Mesendoderm (in vitro differentiated cells): ENCODE data around the gene CTNNA2.

ENCODE experiments used
- DNase-seq: peaks from one replicate; pipeline ENCODE4 v3.0.0; 2013
- H2AK5ac ChIP-seq: 2 replicates; pipeline ENCODE4 v1.6.1; 2013; ENCODE audit warnings: low read length, inconsistent platforms
- H2BK120ac ChIP-seq: 2 replicates; pipeline ENCODE4 v1.6.1; 2013; ENCODE audit warnings: low read depth, mild to moderate bottlenecking, low read length, moderate library complexity, mixed read lengths
- H2BK15ac ChIP-seq: replicated peaks from 2 replicates; pipeline ENCODE4 v1.6.1; 2013; ENCODE audit warnings: low read depth, mild to moderate bottlenecking, moderate library complexity
- H2BK5ac ChIP-seq: 2 replicates; pipeline ENCODE4 v1.6.1; 2013; ENCODE audit warnings: low read length, inconsistent platforms
- H3K18ac ChIP-seq: 2 replicates; pipeline ENCODE4 v1.6.1; 2013; ENCODE audit warnings: mild to moderate bottlenecking, low read length, mixed read lengths
- H3K23ac ChIP-seq: one replicate; pipeline ENCODE4 v1.6.1; 2013; ENCODE audit warnings: low read length
- H3K27ac ChIP-seq: 2 replicates; pipeline ENCODE4 v1.5.1; 2013; ENCODE audit warnings: low read depth, mild to moderate bottlenecking, inconsistent platforms, low read length, moderate library complexity
- H3K27me3 ChIP-seq: 2 replicates; pipeline ENCODE4 v1.6.1; 2013; ENCODE audit warnings: low read length, control low read depth, mild to moderate bottlenecking, inconsistent platforms; ENCODE audit not compliant: insufficient read depth, poor library complexity
- H3K36me3 ChIP-seq: 2 replicates; pipeline ENCODE4 v1.6.1; 2013; ENCODE audit warnings: low read length, inconsistent platforms; ENCODE audit not compliant: control insufficient read depth, insufficient read depth
- H3K4ac ChIP-seq: one replicate; pipeline ENCODE4 v1.6.1; 2013; ENCODE audit warnings: low read depth, mild to moderate bottlenecking, low read length, moderate library complexity
- H3K4me1 ChIP-seq: 2 replicates; pipeline ENCODE4 v1.6.1; 2013; ENCODE audit warnings: low read depth, low read length, inconsistent platforms; ENCODE audit not compliant: control insufficient read depth
- H3K4me2 ChIP-seq: 2 replicates; pipeline ENCODE4 v1.6.1; 2013; ENCODE audit warnings: low read length
- H3K4me3 ChIP-seq: 2 replicates; pipeline ENCODE4 v1.5.1; 2013; ENCODE audit warnings: mild to moderate bottlenecking, low read length
- H3K56ac ChIP-seq: one replicate; pipeline ENCODE4 v1.6.1; 2013; ENCODE audit warnings: low read length
- H3K79me1 ChIP-seq: 2 replicates; pipeline ENCODE4 v1.6.1; 2013; ENCODE audit warnings: low read length, inconsistent platforms
- H3K79me2 ChIP-seq: 2 replicates; pipeline ENCODE4 v1.6.1; 2013; ENCODE audit warnings: mild to moderate bottlenecking, low read length; ENCODE audit not compliant: control insufficient read depth, insufficient read depth
- H3K9ac ChIP-seq: 2 replicates; pipeline ENCODE4 v1.6.1; 2013; ENCODE audit warnings: low read length, inconsistent platforms
- H4K5ac ChIP-seq: one replicate; pipeline ENCODE4 v1.6.1; 2013; ENCODE audit warnings: low read length
- H4K8ac ChIP-seq: one replicate; pipeline ENCODE4 v1.6.1; 2013; ENCODE audit warnings: low read depth, mild to moderate bottlenecking, control low read depth, low read length, moderate library complexity
- WGBS: extraction: QIAGEN DNeasy Blood & Tissue Kit; methylation state at CpG from one replicate; pipeline ENCODE4 v1.1.7; 2013; ENCODE audit warnings: low lambda C conversion rate, missing lambda C conversion rate; ENCODE audit not compliant: insufficient coverage; ENCODE audit errors: extremely low coverage; 5-methylcytosine and 5-hydroxymethylcytosine counted together

CTNNA2 gene

GRCh38 chr2:79686884-79687283, 174.0 kb downstream of the CTNNA2 start:
- Histone ChIP-seq H3K4me3 (no peak overlapping the region), H4K8ac (no peak overlapping the region), H3K18ac (no peak overlapping the region), H3K79me1 (no peaks in the 10 kb centered on the region), H2BK5ac (no peak overlapping the region), H3K4ac (no peak overlapping the region), H2BK120ac (no peak overlapping the region), H3K9ac (no peak overlapping the region), H3K36me3 (no peaks in the 10 kb centered on the region), H4K5ac (no peak overlapping the region), H3K23ac (no peak overlapping the region), H3K56ac (no peak overlapping the region), H2AK5ac (no peak overlapping the region), H3K79me2 (no peaks in the 10 kb centered on the region), H3K4me2 (no peak overlapping the region), H3K27ac (no peak overlapping the region), H3K27me3 (no peaks in the 10 kb centered on the region), H3K4me1 (no peaks in the 10 kb centered on the region), H2BK15ac (no peak overlapping the region)
- no CpG with 5 or more reads among the region's 1 CpG for WGBS
- DNase-seq, result no peak

GRCh38 chr2:79695248-79695647, 182.4 kb downstream of the CTNNA2 start:
- Histone ChIP-seq H3K4me3 (no peak overlapping the region), H2AK5ac (no peak overlapping the region), H3K27me3 (no peaks in the 10 kb centered on the region), H3K36me3 (no peaks in the 10 kb centered on the region), H2BK5ac (no peak overlapping the region), H4K8ac (no peak overlapping the region), H3K27ac (no peak overlapping the region), H4K5ac (no peak overlapping the region), H3K4me2 (no peak overlapping the region), H3K23ac (no peak overlapping the region), H3K79me1 (no peaks in the 10 kb centered on the region), H3K4me1 (peaks cover under 1% of the 10 kb centered on the region), H3K18ac (no peak overlapping the region), H3K56ac (no peak overlapping the region), H2BK120ac (no peak overlapping the region), H3K9ac (no peak overlapping the region), H2BK15ac (no peak overlapping the region), H3K4ac (no peak overlapping the region), H3K79me2 (no peaks in the 10 kb centered on the region)
- no peak for DNase-seq

- Histone ChIP-seq H2BK15ac (no peak overlapping the region), H3K36me3 (no peaks in the 10 kb centered on the region), H2BK5ac (no peak overlapping the region), H3K27me3 (no peaks in the 10 kb centered on the region), H3K4me3 (no peak overlapping the region), H3K79me2 (no peaks in the 10 kb centered on the region), H3K56ac (no peak overlapping the region), H2BK120ac (no peak overlapping the region), H3K4me2 (no peak overlapping the region), H3K79me1 (no peaks in the 10 kb centered on the region), H4K8ac (no peak overlapping the region), H2AK5ac (no peak overlapping the region), H3K9ac (no peak overlapping the region), H3K18ac (no peak overlapping the region), H3K4me1 (peaks cover 4% of the 10 kb centered on the region), H3K4ac (no peak overlapping the region), H4K5ac (no peak overlapping the region), H3K23ac (no peak overlapping the region), H3K27ac (no peak overlapping the region)
- no peak for DNase-seq
- WGBS, result no CpG with 5 or more reads among the region's 2 CpGs
These were observed 184.3 kb downstream of the CTNNA2 start for GRCh38 chr2:79697200-79697599.

- Histone ChIP-seq H2AK5ac (no peak overlapping the region), H3K27ac (no peak overlapping the region), H4K8ac (no peak overlapping the region), H3K18ac (no peak overlapping the region), H4K5ac (no peak overlapping the region), H3K79me1 (no peaks in the 10 kb centered on the region), H3K36me3 (no peaks in the 10 kb centered on the region), H3K9ac (no peak overlapping the region), H3K4me3 (no peak overlapping the region), H3K4ac (no peak overlapping the region), H3K4me2 (no peak overlapping the region), H3K79me2 (no peaks in the 10 kb centered on the region), H3K4me1 (peaks cover 4% of the 10 kb centered on the region), H2BK5ac (no peak overlapping the region), H3K56ac (no peak overlapping the region), H3K27me3 (no peaks in the 10 kb centered on the region), H2BK120ac (no peak overlapping the region), H3K23ac (no peak overlapping the region), H2BK15ac (no peak overlapping the region)
- WGBS, result no CpG with 5 or more reads among the region's 3 CpGs
- no peak for DNase-seq
These were observed 187.8 kb downstream of the CTNNA2 start for GRCh38 chr2:79700651-79701050.

- Histone ChIP-seq H3K4me1 (peaks cover 4% of the 10 kb centered on the region), H3K56ac (no peak overlapping the region), H3K36me3 (no peaks in the 10 kb centered on the region), H3K23ac (no peak overlapping the region), H4K8ac (no peak overlapping the region), H3K4me2 (no peak overlapping the region), H2BK120ac (no peak overlapping the region), H3K27me3 (no peaks in the 10 kb centered on the region), H3K4ac (no peak overlapping the region), H2AK5ac (no peak overlapping the region), H2BK15ac (no peak overlapping the region), H3K18ac (no peak overlapping the region), H3K79me2 (no peaks in the 10 kb centered on the region), H2BK5ac (no peak overlapping the region), H3K79me1 (no peaks in the 10 kb centered on the region), H3K9ac (no peak overlapping the region), H4K5ac (no peak overlapping the region), H3K4me3 (no peak overlapping the region), H3K27ac (no peak overlapping the region)
- WGBS, result no CpG with 5 or more reads among the region's 1 CpG
- DNase-seq, result no peak
These were observed 190.1 kb downstream of the CTNNA2 start for GRCh38 chr2:79702905-79703304.

- no peak overlapping the region for H3K27ac ChIP-seq
- H3K36me3 ChIP-seq, result no peaks in the 10 kb centered on the region
- H3K4me2 ChIP-seq, result no peak overlapping the region
- H2BK5ac ChIP-seq, result no peak overlapping the region
- no peak overlapping the region for H3K56ac ChIP-seq
- no peak for DNase-seq
- no peak overlapping the region for H3K4me3 ChIP-seq
- H3K4me1 ChIP-seq, result no peaks in the 10 kb centered on the region
- H4K8ac ChIP-seq, result no peak overlapping the region
- H3K79me1 ChIP-seq, result no peaks in the 10 kb centered on the region
- no peak overlapping the region for H4K5ac ChIP-seq
- no peak overlapping the region for H3K23ac ChIP-seq
- H3K4ac ChIP-seq, result no peak overlapping the region
- no peak overlapping the region for H2AK5ac ChIP-seq
- H3K27me3 ChIP-seq, result no peaks in the 10 kb centered on the region
- H3K9ac ChIP-seq, result no peak overlapping the region
- H2BK120ac ChIP-seq, result no peak overlapping the region
- H3K18ac ChIP-seq, result no peak overlapping the region
- no peaks in the 10 kb centered on the region for H3K79me2 ChIP-seq
- H2BK15ac ChIP-seq, result no peak overlapping the region
These were observed 198.2 kb downstream of the CTNNA2 start for GRCh38 chr2:79711098-79711497.
